DMS53 (cell line): ENCODE results near the gene RNF126.
A peak's percentile ranks its signal among the peaks of the same experiment; 100 is the strongest.
"Not testable (repeated sequence)": the region's sequence is repeated elsewhere in the genome, so short reads cannot be mapped to it uniquely, and the experiment has no call there.

Experiments
- DNase-seq: peaks from one replicate; lab custom pipeline; 2025; lab: John Stamatoyannopoulos, UW

RNF126 gene

GRCh38 chr19:646779-647565, 16.0 kb downstream of the RNF126 start:
- DNase-seq: no peak

- no peak for DNase-seq
Measured at GRCh38 chr19:645912-646778, 16.9 kb downstream of the RNF126 start.

GRCh38 chr19:644789-645188, 18.2 kb downstream of the RNF126 start:
- no peak for DNase-seq

GRCh38 chr19:644363-644762, 18.7 kb downstream of the RNF126 start:
- DNase-seq: no peak

GRCh38 chr19:643736-644135, 19.3 kb downstream of the RNF126 start:
- DNase-seq: no peak

- DNase-seq: no peak
Measured at GRCh38 chr19:642767-643727, 20.0 kb downstream of the RNF126 start.

- peak; percentile 52 for DNase-seq
Measured at GRCh38 chr19:641702-642101, 21.3 kb downstream of the RNF126 start.

DNA sequence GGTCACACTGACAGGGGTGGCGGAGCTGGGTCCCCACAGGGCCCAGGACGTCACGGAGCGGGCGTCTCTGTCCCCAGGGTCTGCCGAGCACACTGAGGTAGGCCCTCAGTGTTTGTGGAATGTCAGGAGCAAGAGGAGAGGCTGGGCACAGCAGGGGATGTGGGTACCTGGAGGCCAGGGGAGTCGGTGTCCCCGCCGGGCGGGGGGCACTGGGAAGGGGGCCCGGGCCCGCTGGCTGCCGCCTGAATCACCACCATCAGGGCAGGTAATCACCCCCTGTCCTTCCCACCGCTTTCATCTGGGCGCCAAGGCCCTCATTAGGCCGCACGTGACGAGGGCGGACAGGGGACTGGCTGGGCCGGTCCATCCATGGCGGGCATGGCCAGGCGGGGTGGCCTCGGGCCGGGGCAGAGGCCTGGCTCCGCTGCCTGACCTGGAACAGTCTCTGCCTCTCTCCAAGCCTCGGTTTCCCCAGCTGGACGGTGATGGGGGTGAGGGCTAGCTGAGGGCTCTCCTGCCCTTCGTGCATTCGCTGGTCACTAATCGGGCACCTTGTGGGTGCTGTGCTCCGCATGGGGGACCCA, 22.3 kb downstream of the RNF126 start:
- no peak for DNase-seq

DNA sequence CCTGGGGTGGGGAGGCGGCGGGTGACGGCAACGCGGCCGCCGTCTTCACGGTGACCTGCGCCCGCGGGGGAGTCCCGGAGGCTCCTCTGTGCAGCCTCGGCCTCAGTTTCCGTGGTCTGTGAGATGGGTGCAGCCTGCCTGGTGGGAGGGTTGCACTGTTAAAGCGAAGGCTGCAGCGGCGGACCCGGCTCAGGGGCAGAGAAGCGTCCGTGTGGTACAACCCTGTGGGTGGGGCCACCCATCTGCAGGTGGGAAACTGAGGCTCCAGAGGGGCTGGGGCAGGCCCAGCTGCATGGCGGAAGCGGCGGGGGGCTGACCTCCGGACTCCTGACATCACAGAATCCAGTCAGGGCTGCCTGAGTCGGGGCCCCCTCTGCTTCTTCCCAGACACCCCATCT, 22.9 kb downstream of the RNF126 start:
- DNase-seq: no peak

GRCh38 chr19:639253-640160, 23.5 kb downstream of the RNF126 start, which contains the start of gene FGF22:
Gene FGF22, plus strand, starts transcription at chr19:639879. Its CDS starts 47 bp downstream, at chr19:639926.
- DNase-seq: peak; percentile 95

- no peak for DNase-seq
Measured at GRCh38 chr19:638906-639252, 24.1 kb downstream of the RNF126 start.

GRCh38 chr19:634975-635652, 27.9 kb downstream of the RNF126 start:
- DNase-seq: no peak

GRCh38 chr19:633786-634639, 29.0 kb downstream of the RNF126 start:
- peak; percentile 60 for DNase-seq

GRCh38 chr19:633068-633785, 29.8 kb downstream of the RNF126 start, which contains the start of gene POLRMT:
Gene POLRMT, minus strand, starts transcription at chr19:633537. Its CDS starts 25 bp downstream, at chr19:633512.
- DNase-seq: peak; percentile 98

- DNase-seq: peak; percentile 62
Measured at GRCh38 chr19:632579-633067, 30.4 kb downstream of the RNF126 start.

DNA sequence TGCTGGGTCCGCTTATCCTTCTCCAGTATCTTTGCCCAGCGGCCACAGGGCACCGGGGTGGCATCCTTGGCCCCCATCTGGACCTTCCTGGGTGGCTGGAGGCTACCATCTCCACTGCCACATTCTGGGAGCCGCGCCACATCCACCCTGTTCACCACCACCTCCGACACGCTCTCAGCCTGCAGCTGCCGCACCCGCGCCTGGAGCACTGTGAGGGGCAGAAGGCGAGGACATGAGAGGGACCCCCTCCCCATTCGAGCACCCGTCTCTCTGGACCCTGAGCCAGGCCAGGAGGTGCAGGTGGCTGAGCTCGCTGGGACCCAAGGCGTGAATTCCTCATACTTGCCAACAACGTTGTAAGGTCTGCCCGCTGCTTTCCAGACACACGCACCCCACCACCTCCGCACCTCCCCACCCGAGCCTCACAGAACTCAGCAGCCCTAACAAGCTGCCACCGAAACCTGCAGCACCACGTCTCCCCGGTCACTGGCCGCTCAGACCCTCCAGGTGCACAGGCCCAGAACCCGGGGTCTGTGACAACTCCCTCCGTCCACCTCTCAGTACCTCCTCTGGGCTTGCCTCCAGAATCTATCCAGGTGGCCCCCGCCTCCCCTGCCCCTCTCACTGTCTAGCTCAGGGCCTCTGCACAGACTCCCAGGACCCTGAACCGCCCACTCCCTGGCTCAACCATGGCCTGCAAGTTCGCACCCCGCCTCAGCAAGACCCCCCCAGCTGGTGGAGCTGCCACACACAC, 32.9 kb downstream of the RNF126 start:
- DNase-seq: no peak

GRCh38 chr19:629515-629914, 33.5 kb downstream of the RNF126 start:
- not testable (repeated sequence) for DNase-seq
